ENCODE data around the gene RBFOX1.

RBFOX1 gene

GRCh38 chr16:7615565-7615964, 282.9 kb downstream of the RBFOX1 start:
- no peak for DNase-seq

GRCh38 chr16:7624871-7625766, 292.5 kb downstream of the RBFOX1 start:
- no peak for DNase-seq

- no peak for DNase-seq
Observed at GRCh38 chr16:7628981-7629380, 296.3 kb downstream of the RBFOX1 start.

GRCh38 chr16:7629571-7629970, 296.9 kb downstream of the RBFOX1 start:
- no peak for DNase-seq

GRCh38 chr16:7637446-7637845, 304.8 kb downstream of the RBFOX1 start:
- no peak for DNase-seq

- DNase-seq: no peak
Observed at GRCh38 chr16:7638306-7638705, 305.7 kb downstream of the RBFOX1 start.

- DNase-seq: no peak
Observed at GRCh38 chr16:7640334-7640733, 307.7 kb downstream of the RBFOX1 start.

- no peak for DNase-seq
Observed at GRCh38 chr16:7644176-7644575, 311.5 kb downstream of the RBFOX1 start.

- no peak for DNase-seq
Observed at GRCh38 chr16:7644811-7645210, 312.2 kb downstream of the RBFOX1 start.

- DNase-seq: no peak
Observed at GRCh38 chr16:7646821-7647500, 314.3 kb downstream of the RBFOX1 start.

GRCh38 chr16:7650431-7650830, 317.8 kb downstream of the RBFOX1 start:
- no peak for DNase-seq

GRCh38 chr16:7651803-7652570, 319.3 kb downstream of the RBFOX1 start:
- DNase-seq: no peak

GRCh38 chr16:7653746-7654461, 321.3 kb downstream of the RBFOX1 start:
- no peak for DNase-seq

- no peak for DNase-seq
Observed at GRCh38 chr16:7675628-7676027, 343.0 kb downstream of the RBFOX1 start.

- DNase-seq: no peak
Observed at GRCh38 chr16:7680296-7680695, 347.7 kb downstream of the RBFOX1 start.

- no peak for DNase-seq
Observed at GRCh38 chr16:7688811-7689210, 356.2 kb downstream of the RBFOX1 start.

- no peak for DNase-seq
Observed at GRCh38 chr16:7689234-7689633, 356.6 kb downstream of the RBFOX1 start.

- no peak for DNase-seq
Observed at GRCh38 chr16:7691533-7691932, 358.9 kb downstream of the RBFOX1 start.

GRCh38 chr16:7703672-7704071, 371.0 kb downstream of the RBFOX1 start:
- DNase-seq: no peak

- DNase-seq: no peak
Observed at GRCh38 chr16:7705885-7706284, 373.2 kb downstream of the RBFOX1 start.

- no peak for DNase-seq
Observed at GRCh38 chr16:7709186-7709585, 376.5 kb downstream of the RBFOX1 start.

- DNase-seq: no peak
Observed at GRCh38 chr16:7713244-7713643, 380.6 kb downstream of the RBFOX1 start.

- no peak for DNase-seq
Observed at GRCh38 chr16:7714775-7715174, 382.1 kb downstream of the RBFOX1 start.
